D721Med (cell line): Measurements from ENCODE around the gene HORMAD2.
"Not testable (repeated sequence)": the region's sequence is repeated elsewhere in the genome, so short reads cannot be mapped to it uniquely, and the experiment has no call there.

Source experiments
- DNase-seq: peaks from one replicate; pipeline ENCODE4 v3.0.0; 2011; ENCODE audit warnings: low spot score; ENCODE audit not compliant: insufficient read length
- FAIRE-seq: peaks from 2 replicates; lab custom pipeline; 2011; peaks lifted over from hg19 to GRCh38; lab: Jason Lieb, UNC
- CTCF ChIP-seq: IDR thresholded peaks from 2 replicates; pipeline ENCODE4 v1.5.1; 2012; ENCODE audit warnings: mild to moderate bottlenecking, control low read depth; ENCODE audit not compliant: insufficient read depth; ENCODE audit errors: missing control alignments

HORMAD2 gene

GRCh38 chr22:30209642-30210041, 129.4 kb downstream of the HORMAD2 start:
- DNase-seq, result no peak

GRCh38 chr22:30210235-30210909, 130.1 kb downstream of the HORMAD2 start:
- no peak for FAIRE-seq
- no peak for DNase-seq
- TF ChIP-seq CTCF, result no peak

More at GRCh38 chr22:30209642-30210041, 129.4 kb downstream of the HORMAD2 start:
- no peak for TF ChIP-seq CTCF
- no peak for FAIRE-seq

DNA sequence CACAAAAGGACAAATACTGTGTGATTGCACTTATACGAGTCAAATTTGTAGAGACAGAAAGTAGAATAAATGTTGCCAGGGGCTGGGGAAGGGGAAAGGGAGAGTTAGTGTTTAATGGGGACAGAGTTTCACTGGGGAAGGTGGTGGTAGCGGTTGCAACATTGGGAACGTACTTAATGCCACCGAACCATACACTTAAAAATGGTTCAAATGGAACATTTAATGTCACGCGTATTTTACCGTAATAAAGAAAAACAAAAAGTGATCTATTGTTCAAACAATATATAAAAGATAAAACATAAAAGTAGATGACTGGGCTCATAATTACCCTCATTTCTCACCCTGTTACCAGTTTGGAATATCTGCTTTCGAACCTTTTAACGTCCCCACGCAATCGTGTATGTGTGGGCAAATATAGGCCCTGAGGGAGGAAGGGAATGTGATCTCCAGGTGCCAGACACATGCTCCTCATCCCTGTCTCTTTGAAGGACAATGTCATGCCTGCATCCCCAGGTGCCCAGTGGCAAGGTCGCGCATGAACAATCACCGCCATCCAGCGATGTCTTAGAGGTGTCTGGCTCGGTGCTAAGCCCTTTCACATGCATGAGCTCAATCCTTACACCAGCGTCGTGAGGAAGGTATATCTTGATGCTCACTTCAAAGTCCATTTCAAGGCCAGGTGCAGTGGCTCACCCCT, 131.0 kb downstream of the HORMAD2 start:
- FAIRE-seq, result no peak
- TF ChIP-seq CTCF, result no peak
- DNase-seq, result no peak

- no peak for DNase-seq
- FAIRE-seq, result no peak
- TF ChIP-seq CTCF, result no peak
These were observed 132.2 kb downstream of the HORMAD2 start for GRCh38 chr22:30212363-30212995.

DNA sequence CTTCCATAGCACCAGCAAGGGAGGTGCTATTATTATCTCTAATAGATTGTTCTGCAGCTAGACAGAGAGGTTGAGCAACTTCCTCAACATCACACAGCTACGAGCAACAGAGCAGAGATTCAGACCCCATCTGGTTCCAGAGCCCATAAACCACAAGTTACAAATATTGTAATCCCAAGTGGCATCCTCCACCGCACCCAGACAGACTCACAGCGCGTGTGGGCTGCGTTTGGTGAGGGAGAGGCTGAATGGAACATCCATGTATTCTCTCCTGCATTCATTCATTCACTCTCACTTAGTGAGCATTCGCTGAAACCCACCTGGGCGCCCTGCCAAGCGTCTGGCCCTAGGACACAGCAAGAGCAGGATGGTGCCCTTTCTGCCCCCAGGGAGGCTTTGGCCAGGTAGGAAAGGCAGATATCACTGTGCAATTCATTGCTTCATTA, 132.8 kb downstream of the HORMAD2 start:
- TF ChIP-seq CTCF, result no peak
- DNase-seq (no peak), FAIRE-seq (no peak)

- DNase-seq, result no peak
- TF ChIP-seq CTCF, result no peak
- FAIRE-seq, result no peak
These were observed 134.6 kb downstream of the HORMAD2 start for GRCh38 chr22:30214703-30215407.

- FAIRE-seq, DNase-seq: not testable (repeated sequence)
These were observed 136.0 kb downstream of the HORMAD2 start for GRCh38 chr22:30216272-30216671.
